GM19099 (cell line): ENCODE results near the gene RDH12.

Experiments used
- POLR2A ChIP-seq: IDR thresholded peaks from 3 replicates; pipeline ENCODE4 v1.6.1; 2011; ENCODE audit warnings: low read depth; ENCODE audit not compliant: insufficient read length; ENCODE audit errors: extremely low read depth

The RDH12 gene

DNA sequence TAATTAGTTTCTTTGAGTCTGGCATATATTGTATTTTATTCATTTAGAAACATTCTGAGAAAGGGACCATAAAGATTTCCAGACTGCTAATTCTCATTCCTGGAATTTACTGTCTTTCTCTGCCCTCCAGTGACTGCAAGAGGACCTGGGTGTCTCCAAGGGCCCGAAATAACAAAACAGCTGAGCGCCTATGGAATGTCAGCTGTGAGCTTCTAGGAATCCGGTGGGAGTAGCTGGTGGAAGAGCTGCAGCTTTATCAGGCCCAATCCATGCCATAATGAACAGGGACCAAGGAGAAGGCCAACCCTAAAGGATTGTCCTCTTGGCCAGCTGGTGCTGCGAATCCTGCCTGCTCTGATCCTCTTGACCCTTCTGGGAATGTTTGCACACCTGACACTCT, 31.9 kb downstream of the RDH12 start:
- TF ChIP-seq POLR2A = no peak

GRCh38 chr14:67734675-67735074, 33.0 kb downstream of the RDH12 start:
- no peak for TF ChIP-seq POLR2A

GRCh38 chr14:67735336-67736147, 33.9 kb downstream of the RDH12 start:
- TF ChIP-seq POLR2A = no peak

DNA sequence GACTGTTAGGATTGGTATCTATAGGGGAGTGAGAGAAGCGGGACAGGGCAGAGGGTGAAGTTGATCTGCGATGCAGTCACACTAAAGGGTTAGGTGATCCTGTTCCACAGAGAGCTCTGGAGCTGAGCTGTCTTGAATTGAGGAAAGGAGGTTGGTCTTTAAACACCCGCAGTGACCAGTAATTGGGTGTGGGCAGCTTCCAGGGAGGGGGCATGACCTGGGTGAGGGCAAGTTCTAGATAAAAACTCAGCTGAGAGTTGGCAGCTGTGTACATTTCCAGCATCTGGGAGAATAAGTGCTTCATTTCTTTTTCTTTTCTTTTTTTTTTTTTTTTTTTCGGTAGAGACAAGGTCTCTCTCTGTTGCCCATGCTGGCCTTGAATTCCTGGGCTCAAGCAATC, 35.1 kb downstream of the RDH12 start:
- TF ChIP-seq POLR2A = no peak

GRCh38 chr14:67738740-67739504, 37.2 kb downstream of the RDH12 start:
- no peak for TF ChIP-seq POLR2A

DNA sequence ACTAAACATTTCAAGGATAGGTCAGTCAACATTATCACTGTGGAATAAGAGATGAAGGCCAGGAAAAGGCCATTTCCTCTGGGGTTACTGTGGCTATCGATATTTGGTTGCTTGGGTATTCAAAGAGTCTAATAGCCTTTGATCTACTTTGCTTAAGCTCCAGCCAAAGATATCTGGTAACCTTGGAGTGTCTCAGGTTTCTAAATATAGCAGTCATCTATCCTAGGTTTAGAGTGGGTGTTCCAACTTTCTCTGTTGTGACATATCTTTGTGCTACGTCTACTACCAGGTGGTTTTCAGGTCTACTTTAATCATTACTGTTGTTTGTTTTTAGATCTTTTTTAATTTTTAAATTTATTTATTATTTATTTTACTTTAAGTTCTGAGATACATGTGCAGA, 42.4 kb downstream of the RDH12 start:
- TF ChIP-seq POLR2A = no peak

GRCh38 chr14:67746927-67747326, 45.2 kb downstream of the RDH12 start:
- no peak for TF ChIP-seq POLR2A

- no peak for TF ChIP-seq POLR2A
Measured at GRCh38 chr14:67748312-67748711, 46.6 kb downstream of the RDH12 start.

GRCh38 chr14:67749341-67750084, 47.8 kb downstream of the RDH12 start:
- TF ChIP-seq POLR2A = no peak

DNA sequence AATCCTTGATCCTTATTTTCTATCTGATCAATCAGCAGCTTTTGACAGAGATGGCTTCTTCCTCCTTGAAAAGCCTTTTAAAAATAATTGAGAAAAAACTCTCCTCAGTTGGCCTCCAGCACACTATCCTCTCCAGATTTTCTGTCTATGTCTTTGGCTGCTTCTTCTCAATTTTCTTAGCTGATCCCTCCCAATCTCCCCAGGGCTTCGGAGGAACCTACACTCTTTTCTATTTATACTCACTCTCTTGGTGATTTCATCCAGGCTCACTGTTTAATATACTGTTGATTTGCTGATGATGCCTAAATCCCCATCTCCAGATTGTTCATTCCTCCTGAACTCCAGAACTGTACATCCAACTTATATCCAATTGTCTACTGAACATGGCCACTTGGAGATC, 54.8 kb downstream of the RDH12 start:
- no peak for TF ChIP-seq POLR2A

GRCh38 chr14:67757175-67757574, 55.5 kb downstream of the RDH12 start:
- TF ChIP-seq POLR2A = no peak

- TF ChIP-seq POLR2A = no peak
Measured at GRCh38 chr14:67759916-67760315, 58.2 kb downstream of the RDH12 start.

DNA sequence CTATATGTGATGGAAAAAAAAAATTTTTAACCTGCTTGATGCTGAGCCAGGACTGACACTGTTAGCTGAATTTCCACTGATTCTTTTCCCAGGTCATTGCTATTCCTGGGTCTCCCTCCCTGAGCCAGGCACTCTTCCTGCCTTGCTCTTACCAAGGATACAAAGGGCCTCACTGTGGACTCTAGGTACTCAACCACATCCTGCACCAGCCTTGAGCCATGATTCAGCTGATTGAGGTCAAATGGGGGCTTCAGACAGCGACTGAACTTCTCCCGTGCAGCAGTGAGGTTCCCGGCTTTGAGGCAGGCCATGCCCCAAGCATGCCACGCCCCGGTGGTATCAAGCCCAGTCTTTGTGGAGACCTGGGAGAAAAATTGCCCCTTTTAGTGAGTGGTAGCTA, 60.4 kb downstream of the RDH12 start:
- no peak for TF ChIP-seq POLR2A

DNA sequence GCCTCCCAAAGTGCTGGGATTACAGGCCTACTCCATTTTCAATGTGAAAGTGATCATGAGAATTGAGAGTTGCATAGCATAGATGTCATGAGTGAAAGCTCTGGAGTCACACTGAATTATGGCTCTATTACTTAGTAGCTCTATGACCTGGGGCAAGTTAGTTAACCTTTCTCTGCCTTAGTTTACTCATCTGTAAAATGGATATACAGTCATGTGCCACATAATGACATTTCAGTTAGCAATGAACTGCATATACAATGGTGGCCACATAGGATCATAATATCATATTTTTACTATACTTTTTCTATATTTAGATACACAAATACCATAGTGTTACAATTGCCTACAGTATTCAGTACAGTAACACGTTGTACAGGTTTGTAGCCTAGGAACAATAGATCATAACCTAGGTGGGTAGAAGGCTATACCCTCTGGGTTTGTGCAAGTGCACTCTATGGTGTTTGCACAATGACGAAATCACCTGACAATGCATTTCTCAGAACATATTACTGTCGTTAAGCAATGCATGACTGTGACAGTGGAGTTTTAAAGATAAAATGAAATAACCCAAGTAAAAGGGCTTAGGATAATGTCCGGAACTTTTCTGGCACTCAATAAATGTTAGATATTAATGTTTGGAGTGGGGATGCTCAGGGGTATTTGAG, 61.6 kb downstream of the RDH12 start:
- no peak for TF ChIP-seq POLR2A

DNA sequence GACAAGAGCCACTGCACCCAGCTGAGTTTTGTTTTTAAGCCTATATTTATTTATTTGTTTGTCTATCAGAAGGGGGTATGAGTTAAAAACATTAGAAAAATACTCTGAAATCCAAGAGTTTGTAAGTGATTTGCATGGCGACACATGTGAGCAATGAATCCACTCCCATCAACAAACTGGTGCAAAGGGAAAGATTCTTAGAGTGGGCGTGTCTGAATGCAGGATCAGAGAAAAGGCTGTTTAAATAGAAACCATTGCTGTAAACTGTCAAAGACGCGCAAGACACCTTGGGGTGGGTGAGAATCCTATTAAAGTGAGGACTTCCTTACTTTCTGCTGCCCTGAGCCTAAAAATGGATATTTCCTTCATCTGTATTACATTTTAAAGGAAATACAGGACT, 62.8 kb downstream of the RDH12 start:
- TF ChIP-seq POLR2A = no peak
